ENCODE data around the gene MYO1D.

MYO1D gene

DNA sequence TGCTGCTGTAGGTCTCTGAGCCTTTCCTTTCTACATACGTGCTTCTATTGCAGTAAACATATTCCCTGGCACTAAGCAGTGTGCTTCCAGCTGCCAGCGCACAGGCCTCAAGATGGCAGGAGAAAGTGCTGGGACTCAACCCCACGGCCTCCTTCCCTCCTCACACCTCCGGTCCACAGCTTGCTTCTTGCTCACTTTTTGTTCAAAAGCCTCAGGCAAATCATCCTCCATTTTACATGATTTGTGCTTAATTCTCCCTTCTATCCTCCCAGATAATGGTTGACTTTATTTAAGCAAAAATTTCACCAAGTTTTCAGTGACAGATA is 384.7 kb downstream of the MYO1D start:
- TF ChIP-seq, protein P1, sequence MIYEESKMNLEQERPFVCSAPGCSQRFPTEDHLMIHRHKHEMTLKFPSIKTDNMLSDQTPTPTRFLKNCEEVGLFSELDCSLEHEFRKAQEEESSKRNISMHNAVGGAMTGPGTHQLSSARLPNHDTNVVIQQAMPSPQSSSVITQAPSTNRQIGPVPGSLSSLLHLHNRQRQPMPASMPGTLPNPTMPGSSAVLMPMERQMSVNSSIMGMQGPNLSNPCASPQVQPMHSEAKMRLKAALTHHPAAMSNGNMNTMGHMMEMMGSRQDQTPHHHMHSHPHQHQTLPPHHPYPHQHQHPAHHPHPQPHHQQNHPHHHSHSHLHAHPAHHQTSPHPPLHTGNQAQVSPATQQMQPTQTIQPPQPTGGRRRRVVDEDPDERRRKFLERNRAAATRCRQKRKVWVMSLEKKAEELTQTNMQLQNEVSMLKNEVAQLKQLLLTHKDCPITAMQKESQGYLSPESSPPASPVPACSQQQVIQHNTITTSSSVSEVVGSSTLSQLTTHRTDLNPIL (CRISPR knock-in tag; IDR thresholded peaks at IDR 0.05; ENCODE audit: low read depth), result no peak
- TF ChIP-seq TOX (CRISPR knock-in tag; IDR thresholded peaks at IDR 0.05; ENCODE audit: borderline replicate concordance), result no peak
- no peak for TF ChIP-seq OSR1 (CRISPR knock-in tag; IDR thresholded peaks at IDR 0.05)
- no peak for ATAC-seq

DNA sequence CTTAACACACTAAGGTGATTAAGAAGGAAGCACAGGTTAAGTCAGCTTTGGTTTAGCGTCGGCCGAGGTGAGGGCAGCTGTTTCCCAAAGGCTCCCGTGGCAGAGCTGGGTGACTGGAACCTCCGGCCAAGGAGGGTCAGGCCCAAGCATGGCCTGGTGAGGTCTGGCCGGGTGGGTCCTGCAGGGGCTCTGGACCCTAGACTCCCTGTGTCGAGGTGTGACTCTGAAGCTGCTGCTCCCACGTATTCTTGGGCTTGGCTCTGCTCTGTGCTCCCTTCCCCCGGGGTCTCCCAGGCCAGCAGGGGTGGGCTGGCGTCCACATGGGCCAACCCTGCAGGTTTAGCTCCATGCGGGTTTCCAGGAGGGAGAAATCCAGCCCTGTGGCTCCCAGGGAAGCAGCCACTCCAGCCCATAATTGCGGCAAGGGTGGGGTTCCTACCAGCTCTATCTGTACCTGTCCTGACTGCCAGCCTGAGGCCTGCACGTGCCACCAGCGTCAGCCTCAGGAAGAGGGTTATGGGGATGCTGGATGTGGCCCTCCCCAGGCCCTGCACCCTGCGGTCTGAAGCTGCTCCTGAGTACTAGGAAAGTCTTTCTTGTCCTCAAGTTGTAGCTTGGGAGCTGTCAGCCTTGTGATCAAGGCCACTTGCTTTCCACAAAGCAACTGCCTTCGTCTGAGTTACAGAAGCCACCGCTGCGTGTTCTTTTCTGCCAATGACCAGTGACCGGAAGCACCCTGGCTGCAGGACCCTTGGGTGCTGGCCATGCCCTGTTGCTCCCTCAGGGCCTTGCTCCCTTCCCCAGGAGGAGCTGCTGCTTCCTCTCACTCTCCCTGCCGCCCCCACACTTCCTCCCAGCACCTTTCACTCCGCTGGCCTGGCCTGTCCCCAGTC is 385.3 kb downstream of the MYO1D start:
- no peak for TF ChIP-seq TCF4 (CRISPR knock-in tag; IDR thresholded peaks at IDR 0.05; ENCODE audit: borderline replicate concordance)
- TF ChIP-seq, protein P2, sequence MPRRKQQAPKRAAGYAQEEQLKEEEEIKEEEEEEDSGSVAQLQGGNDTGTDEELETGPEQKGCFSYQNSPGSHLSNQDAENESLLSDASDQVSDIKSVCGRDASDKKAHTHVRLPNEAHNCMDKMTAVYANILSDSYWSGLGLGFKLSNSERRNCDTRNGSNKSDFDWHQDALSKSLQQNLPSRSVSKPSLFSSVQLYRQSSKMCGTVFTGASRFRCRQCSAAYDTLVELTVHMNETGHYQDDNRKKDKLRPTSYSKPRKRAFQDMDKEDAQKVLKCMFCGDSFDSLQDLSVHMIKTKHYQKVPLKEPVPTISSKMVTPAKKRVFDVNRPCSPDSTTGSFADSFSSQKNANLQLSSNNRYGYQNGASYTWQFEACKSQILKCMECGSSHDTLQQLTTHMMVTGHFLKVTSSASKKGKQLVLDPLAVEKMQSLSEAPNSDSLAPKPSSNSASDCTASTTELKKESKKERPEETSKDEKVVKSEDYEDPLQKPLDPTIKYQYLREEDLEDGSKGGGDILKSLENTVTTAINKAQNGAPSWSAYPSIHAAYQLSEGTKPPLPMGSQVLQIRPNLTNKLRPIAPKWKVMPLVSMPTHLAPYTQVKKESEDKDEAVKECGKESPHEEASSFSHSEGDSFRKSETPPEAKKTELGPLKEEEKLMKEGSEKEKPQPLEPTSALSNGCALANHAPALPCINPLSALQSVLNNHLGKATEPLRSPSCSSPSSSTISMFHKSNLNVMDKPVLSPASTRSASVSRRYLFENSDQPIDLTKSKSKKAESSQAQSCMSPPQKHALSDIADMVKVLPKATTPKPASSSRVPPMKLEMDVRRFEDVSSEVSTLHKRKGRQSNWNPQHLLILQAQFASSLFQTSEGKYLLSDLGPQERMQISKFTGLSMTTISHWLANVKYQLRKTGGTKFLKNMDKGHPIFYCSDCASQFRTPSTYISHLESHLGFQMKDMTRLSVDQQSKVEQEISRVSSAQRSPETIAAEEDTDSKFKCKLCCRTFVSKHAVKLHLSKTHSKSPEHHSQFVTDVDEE (CRISPR knock-in tag; IDR thresholded peaks at IDR 0.05), result no peak
- TF ChIP-seq GLIS3 (CRISPR knock-in tag; IDR thresholded peaks at IDR 0.05), result no peak
- TF ChIP-seq TOX (CRISPR knock-in tag; IDR thresholded peaks at IDR 0.05; ENCODE audit: borderline replicate concordance), result no peak
- no peak for TF ChIP-seq BACH2 (CRISPR knock-in tag; IDR thresholded peaks at IDR 0.05; ENCODE audit: borderline replicate concordance)
- no peak for ATAC-seq

DNA sequence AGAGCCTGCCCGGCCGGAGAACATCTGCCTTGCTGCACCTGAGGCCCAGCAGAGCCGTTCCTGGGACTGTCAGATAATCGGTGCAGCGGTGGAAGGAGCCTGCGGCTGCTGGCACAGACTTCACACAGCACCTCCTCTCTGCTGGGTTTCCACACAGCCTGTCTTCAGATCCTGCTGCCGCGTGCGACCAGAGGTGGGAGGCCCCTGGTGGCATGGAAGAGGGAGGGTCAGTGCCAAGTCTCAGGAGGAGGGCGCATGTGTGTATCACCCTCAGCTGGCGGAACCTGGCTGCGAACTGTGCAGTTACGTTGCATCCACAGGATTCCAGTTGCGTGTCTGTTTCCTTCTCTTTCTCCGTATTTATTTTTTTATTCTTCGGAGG is 386.8 kb downstream of the MYO1D start:
- no peak for TF ChIP-seq ZFP3 (CRISPR knock-in tag; IDR thresholded peaks at IDR 0.05)
- no peak for TF ChIP-seq ZNF565 (CRISPR knock-in tag; conservative IDR thresholded peaks at IDR 0.05; ENCODE audit: low read depth)
- TF ChIP-seq ARNTL (CRISPR knock-in tag; IDR thresholded peaks at IDR 0.05; ENCODE audit: borderline replicate concordance, low read depth), result no peak
- TF ChIP-seq, protein P2 (CRISPR knock-in tag; IDR thresholded peaks at IDR 0.05), result no peak
- TF ChIP-seq TCF4 (CRISPR knock-in tag; IDR thresholded peaks at IDR 0.05; ENCODE audit: borderline replicate concordance), result no peak
- TF ChIP-seq ZFP30 (CRISPR knock-in tag; IDR thresholded peaks at IDR 0.05), result no peak
- TF ChIP-seq RARB (CRISPR knock-in tag; IDR thresholded peaks at IDR 0.05), result no peak
- TF ChIP-seq CSDC2 (CRISPR knock-in tag; IDR thresholded peaks at IDR 0.05), result no peak
- no peak for TF ChIP-seq ESRRG (CRISPR knock-in tag; IDR thresholded peaks at IDR 0.05)
- TF ChIP-seq, protein P1 (CRISPR knock-in tag; IDR thresholded peaks at IDR 0.05; ENCODE audit: low read depth), result no peak
- TF ChIP-seq PPARA (CRISPR knock-in tag; IDR thresholded peaks at IDR 0.05; ENCODE audit: borderline replicate concordance), result no peak
- no peak for TF ChIP-seq ZNF8 (CRISPR knock-in tag; IDR thresholded peaks at IDR 0.05)
- TF ChIP-seq TOX (CRISPR knock-in tag; IDR thresholded peaks at IDR 0.05; ENCODE audit: borderline replicate concordance), result no peak
- no peak for TF ChIP-seq ZNF70 (CRISPR knock-in tag; IDR thresholded peaks at IDR 0.05)
- TF ChIP-seq, protein P3, sequence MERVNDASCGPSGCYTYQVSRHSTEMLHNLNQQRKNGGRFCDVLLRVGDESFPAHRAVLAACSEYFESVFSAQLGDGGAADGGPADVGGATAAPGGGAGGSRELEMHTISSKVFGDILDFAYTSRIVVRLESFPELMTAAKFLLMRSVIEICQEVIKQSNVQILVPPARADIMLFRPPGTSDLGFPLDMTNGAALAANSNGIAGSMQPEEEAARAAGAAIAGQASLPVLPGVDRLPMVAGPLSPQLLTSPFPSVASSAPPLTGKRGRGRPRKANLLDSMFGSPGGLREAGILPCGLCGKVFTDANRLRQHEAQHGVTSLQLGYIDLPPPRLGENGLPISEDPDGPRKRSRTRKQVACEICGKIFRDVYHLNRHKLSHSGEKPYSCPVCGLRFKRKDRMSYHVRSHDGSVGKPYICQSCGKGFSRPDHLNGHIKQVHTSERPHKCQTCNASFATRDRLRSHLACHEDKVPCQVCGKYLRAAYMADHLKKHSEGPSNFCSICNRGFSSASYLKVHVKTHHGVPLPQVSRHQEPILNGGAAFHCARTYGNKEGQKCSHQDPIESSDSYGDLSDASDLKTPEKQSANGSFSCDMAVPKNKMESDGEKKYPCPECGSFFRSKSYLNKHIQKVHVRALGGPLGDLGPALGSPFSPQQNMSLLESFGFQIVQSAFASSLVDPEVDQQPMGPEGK (CRISPR knock-in tag; IDR thresholded peaks at IDR 0.05; ENCODE audit: borderline replicate concordance), result no peak
- no peak for ATAC-seq
